OCI-LY3 (cell line): ENCODE results near the gene JAM3.

Experiments
- EZH2phosphoT487 ChIP-seq: fragments of 200-600 bp; shearing (Covaris generic); IDR thresholded peaks from 2 replicates; pipeline ENCODE4 v1.6.1; 2018; ENCODE audit warnings: antibody characterized with exemption, mixed run types, low read depth
- TF ChIP-seq, protein P1 (sequence below): fragments of 200-600, 300-600 bp; sonication (generic); IDR thresholded peaks from 2 replicates; pipeline ENCODE4 v1.5.1; 2014; ENCODE audit warnings: antibody characterized with exemption, low read length, low read depth

DNA sequence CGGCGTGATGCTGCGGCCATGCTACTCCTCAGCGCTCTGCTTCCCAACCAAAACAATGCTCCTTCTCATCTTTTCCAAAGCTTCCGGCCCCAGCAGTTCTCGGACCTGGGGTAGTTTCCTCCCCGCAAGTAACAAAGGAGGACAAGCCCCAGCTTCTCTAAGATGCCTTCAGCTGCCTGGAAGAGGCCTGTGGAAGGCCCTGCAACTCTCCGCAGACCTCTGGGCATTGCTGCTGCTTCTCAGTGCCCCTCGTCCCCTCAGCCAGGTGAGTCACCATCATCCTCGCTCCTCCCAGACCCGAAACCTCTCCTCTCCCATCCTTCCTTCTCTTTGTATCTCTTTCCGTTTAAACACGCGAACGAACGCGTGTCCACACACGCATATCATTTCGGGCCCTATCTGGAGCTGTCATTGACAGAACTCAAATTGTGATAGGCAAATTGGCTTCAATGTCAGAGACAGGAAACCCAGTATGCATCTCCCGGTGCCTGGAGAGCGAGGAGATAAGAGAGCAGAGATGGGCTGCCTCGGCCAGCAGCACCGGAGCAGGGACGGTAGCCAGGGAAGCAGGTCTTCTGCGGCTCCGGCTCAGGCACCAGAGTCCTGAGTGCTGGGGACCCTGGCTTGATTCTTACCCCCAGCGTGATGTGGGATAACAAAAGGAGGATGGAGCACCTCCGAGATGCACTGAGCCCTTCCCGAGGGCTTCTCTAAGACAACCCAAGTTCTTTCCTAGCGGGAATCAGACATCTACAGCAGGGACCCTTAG lies 22.0 kb upstream of the JAM3 start:
- TF ChIP-seq, protein P1, sequence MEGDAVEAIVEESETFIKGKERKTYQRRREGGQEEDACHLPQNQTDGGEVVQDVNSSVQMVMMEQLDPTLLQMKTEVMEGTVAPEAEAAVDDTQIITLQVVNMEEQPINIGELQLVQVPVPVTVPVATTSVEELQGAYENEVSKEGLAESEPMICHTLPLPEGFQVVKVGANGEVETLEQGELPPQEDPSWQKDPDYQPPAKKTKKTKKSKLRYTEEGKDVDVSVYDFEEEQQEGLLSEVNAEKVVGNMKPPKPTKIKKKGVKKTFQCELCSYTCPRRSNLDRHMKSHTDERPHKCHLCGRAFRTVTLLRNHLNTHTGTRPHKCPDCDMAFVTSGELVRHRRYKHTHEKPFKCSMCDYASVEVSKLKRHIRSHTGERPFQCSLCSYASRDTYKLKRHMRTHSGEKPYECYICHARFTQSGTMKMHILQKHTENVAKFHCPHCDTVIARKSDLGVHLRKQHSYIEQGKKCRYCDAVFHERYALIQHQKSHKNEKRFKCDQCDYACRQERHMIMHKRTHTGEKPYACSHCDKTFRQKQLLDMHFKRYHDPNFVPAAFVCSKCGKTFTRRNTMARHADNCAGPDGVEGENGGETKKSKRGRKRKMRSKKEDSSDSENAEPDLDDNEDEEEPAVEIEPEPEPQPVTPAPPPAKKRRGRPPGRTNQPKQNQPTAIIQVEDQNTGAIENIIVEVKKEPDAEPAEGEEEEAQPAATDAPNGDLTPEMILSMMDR: no peak
- no peak for TF ChIP-seq EZH2phosphoT487
